NCI-H2227 treated with DMSO at 0.1 percent for 48 hours (cell line): Measurements from ENCODE around the gene NME4.
A peak's percentile ranks its signal among the peaks of the same experiment; 100 is the strongest.

Source experiments
- DNase-seq: peaks from one replicate; lab custom pipeline; 2025; lab: John Stamatoyannopoulos, UW

The NME4 gene

GRCh38 chr16:363766-364490 lies 33.1 kb upstream of the NME4 start:
- DNase-seq = no peak

- no peak for DNase-seq
These were observed 32.2 kb upstream of the NME4 start for GRCh38 chr16:364595-365491.

DNA sequence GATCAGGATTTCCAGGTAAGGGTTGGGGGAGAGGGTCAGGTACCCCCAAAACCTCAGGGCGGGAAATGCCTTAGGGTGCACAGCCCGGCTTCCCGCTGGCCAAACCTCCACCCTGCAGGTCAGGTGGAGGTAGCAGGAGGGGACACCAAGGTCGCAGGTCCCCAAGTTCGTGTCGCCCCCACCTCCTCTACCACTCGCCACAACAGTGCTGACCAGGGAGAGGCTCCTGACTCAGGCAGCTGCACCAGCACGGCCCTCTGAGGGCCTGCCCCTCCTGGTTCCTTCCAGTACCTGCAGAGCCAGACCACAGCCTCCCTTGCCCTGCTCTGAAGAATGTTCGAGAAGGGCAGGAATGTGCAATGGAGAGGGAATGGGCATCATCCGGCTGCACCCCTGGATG lies 30.5 kb upstream of the NME4 start:
- DNase-seq = no peak

DNA sequence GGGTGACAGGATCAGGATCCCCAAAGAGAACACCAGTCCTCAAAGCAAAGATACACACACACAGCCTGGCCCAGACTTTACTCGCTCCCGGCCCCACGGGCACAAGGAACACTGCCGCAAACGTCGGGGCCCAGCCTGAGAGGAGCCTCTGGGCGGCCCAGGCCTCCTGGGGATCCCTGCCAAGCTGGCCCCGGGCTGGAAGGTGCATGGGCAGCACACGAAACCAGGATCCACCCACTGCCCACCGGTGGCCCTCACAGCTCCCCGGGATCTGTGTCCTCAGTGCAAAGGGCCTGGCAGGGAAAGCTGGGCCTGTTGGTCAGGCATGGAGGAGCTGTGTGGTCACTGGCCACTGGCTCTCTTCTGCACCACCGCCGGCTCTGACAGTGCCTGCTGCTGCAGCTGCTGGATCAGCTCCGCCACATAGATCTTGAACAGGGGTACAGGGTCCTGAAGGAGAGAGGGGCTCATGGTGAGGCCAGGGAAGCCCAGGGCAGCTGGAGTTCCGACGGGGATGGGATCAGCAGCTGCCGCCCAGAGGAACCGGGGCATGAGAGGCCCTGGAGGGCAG lies 29.6 kb upstream of the NME4 start:
- no peak for DNase-seq

DNA sequence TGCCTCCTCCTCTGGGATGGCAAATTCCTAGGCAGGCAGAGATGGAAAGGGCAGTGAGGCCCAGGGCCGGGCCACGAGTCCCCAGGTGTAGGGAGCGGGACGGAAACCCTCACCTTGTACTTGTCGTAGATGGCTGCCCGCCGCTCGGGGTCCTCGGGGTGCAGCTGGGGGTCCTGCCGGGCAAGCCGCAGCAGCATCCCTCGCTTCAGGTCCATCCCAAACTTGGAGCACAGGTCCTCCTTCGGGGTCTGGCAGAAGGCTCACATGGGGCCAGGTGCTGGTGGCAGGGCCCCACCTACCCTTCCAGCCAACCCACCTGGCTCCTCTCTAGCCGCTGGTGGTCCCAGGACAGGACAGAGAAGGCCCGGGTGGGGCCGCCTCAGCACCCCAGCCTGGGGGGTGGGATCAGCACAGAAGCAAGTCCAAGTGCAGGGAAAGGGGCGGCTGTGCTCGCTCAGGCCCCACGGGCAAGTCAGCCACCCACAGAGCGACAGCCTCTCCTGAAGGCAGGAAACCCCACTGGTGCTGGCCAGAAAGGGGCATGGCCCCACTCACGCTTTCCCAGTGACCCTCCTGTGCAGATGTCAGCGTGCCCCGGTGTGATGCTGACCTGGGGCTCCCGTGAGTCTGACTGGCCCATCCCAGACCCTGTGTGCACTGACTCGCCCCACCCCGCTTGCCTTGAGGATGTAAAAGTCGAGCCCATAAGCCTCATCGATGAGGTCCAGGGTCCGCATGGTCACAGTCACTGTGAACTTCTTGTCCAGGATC lies 28.4 kb upstream of the NME4 start:
- DNase-seq = no peak

DNA sequence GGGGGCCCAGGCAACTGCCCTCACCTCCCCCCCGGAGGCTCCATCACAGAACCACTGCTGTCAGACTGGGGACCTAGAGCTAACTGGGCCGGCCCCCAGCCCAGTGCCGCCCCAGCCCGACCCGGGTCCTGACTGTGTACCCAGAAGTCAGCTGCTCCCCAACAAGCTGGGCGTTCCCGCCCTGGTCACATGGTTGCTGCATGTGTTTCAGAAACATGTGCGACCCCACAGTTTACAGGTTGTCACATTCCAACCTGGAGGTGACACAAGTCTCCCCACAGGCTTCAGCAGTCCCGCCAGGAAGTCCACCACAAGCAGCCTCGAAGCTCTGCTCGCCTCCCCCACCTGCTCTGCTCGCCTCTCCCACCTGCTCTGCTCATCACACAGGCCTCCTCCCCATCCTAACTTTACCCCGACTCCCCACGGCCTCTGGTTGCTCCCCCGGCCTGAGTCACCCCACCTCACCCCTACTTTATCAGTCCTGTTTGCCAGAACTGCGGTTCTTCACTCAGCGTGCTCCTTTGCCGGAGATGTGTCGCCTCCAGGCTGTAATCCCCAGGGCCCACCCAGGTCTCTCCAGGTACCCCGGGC lies 27.6 kb upstream of the NME4 start:
- no peak for DNase-seq

DNA sequence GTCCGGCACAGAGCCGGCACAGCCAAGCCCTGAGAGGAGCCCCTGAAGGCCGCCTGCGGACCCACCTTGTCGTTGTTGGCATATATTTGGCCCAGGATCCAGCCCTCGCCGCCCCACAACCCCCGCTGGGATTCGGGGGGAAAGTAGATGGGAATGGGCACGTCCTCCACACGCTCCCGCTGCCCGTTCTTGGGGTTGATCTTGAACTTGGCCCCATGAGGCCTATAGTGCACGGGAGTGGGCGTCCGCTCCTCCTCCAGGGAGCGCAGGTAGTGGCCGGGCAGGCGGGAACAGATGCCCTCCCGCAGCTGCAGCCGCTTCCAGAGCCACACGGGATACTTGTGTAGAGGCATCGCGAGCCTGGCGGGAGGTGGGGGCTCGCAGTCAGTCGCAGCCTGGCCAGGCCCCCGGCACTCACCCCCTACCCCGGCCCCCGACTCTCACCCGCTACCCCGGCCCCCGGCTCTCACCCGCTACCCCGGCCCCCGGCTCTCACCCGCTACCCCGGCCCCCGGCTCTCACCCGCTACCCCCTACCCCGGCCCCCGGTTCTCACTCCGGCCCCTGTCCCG lies 27.0 kb upstream of the NME4 start:
- no peak for DNase-seq

- DNase-seq = peak; percentile 94
These were observed 26.6 kb upstream of the NME4 start, which contains the start of gene MRPL28 for GRCh38 chr16:370443-370842. Gene MRPL28 (minus strand): TSS chr16:370538. CDS start chr16:370218, 320 bp downstream.

- no peak for DNase-seq
These were observed 26.0 kb upstream of the NME4 start for GRCh38 chr16:370979-371514.

DNA sequence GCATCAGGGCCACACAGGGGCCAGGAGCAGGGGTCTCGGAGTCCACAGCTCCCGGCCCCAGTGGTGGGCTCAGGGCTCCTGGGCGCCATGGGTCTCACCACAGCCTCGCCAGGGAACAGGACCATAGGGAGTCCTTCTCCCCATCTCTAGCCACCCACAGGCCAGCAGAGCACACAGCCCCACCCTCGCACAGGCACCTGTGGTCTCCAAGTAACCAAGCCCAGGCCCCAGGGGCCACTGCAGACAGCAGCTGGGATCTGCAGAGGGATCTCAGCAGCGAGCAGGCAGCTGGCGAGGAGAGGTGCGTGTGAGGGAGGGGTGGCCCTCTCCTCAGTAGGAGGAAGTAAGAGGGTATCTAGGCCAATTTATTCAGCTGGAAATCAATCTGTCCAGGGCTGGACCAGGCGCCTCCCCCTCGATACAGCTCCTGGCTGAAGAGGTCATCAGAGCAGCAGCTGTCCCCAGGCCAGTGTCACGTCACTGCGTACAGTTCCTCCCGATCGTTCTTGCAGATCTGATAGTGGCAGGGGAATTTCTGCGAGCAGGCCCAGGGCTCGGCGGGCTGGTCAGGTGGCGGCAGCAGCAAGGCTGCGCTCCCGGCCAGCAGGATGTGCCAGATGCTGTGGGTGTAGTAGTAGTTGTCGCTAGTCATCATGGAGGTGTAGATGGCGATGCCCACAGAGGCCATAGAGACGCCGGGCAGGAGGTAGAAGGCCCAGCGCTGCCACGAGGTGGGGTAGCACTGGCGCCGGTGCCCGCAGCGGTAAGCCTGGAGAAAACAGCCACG lies 25.3 kb upstream of the NME4 start:
- DNase-seq = no peak

- DNase-seq = no peak
These were observed 24.6 kb upstream of the NME4 start for GRCh38 chr16:372302-372983.

DNA sequence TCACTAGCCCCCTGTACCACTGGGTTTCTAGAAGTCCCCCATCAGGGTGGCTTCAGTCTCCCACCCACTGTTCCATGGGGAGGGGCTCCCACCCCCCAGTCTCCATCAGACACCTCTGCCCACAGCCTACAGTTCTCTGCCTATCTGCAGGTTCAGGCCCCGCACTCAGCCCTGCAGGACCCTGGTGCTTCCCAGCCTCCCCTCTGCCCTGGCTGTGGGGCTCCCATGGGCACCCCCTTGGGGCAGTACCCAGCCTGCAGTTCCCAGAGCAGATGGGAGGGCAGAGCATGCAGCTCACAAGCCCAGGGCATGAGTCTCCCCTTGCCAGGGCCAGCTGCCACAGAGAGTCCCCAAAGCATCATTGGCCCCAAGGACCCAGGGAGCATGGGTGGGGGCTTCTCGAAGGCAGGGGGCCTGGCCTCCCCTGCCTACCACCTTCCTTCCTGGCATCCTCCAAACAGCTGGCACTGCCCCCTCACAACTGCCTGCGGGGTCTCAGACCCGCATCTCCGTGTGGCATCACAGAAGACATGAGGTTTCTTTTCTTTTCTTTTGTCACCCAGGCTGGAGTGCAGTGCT lies 23.9 kb upstream of the NME4 start:
- no peak for DNase-seq

DNA sequence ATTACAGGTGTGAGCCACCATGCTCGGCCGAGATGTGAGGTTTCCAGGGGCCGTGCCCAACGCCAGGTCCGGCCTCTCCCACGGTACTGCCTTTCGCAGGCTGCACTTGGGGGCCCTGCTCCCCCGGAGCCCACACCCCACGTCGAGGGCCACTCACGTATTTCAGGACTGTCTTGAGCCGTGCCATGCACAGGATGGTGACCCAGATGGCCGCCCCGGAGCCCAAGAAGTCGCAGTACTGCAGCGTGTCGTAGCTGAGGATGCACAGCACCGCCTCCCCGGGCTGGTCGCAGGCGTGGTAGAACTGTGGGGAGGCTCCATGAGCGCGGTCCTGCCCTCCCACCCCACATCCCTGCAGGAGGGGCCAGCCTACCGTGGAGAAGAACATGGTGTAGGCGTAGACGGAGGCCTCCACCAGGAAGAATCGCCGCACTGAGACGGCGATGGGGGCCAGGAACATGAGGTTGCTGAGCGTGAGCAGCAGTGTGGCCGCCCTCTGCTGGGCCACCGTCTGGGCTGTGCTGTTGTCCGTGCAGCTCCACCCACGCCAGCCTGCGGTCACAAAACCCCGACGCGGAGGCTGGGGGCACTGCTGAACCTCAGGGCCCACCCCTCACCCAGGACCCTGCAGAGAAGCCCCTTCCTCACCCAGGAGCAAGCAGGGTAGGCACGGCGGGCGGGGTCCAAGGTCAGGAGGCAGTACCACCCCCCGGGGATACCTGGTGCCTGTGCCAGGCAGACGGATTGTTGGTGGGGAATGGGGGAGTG lies 23.0 kb upstream of the NME4 start:
- DNase-seq = no peak

- no peak for DNase-seq
These were observed 22.4 kb upstream of the NME4 start for GRCh38 chr16:374616-374926.

DNA sequence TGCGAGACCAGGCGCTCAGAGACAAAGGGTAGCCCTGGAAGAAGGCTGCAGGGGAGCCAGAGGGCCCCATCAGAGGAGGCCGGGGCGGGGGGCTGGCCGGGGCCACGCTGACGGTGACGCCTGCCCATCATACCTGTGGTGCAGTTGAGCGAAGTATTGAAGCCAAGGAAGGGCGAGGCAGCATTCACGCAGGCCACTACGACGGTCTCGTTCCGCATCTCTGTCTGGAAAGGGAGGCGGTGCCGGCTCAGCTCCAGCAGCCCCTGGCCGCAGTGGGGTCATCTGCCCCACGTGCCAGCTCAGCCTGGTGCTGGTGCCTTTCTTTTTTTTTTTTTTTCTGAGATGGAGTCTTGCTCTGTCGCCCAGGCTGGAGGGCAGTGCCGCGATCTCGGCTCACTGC lies 21.8 kb upstream of the NME4 start:
- no peak for DNase-seq

GRCh38 chr16:375927-376816 lies 20.8 kb upstream of the NME4 start:
- DNase-seq = no peak

DNA sequence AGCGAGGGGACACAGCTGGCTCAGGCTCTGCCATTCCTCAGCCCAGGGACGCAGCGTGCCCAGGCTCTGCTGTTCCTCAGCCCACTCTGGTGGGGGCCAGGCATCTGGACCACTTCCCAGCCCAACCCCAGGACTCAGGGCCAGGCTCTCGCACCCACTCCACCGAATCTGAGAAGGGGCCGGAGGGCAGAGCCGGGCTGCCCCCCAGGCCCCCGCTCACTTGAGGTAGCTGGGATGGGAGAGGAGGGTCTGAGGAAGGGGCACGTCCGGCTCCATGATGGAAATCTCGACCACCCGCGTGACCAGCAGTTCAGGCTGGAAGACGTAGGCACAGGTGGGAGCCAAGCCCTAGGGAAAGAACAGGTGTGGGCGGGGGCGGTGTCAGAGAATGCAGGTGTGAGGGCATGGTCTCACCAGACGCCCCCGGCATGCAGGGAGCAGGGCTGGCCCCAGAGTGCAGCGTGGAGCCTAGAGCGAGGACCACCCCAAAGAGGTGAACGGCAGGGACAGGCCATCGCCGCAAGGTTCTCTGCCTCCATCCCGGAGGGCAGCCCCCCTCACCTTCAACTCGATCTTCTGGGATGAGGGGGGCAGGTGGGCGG lies 20.1 kb upstream of the NME4 start:
- no peak for DNase-seq
